Right atrium auricular region (tissue), 2 donors: ENCODE results near the gene FAM13B. TPM values are rescaled to one million over a fixed set of nuclear protein-coding genes. Genes with fewer than 3 reads are reported as not detected.
A peak's percentile ranks its signal among the peaks of the same experiment; 100 is the strongest.

Experiments used
- DNase-seq: peaks from one replicate; pipeline ENCODE4 v3.0.0-alpha.2; 2019; ENCODE audit warnings: low spot score
- H3K27ac ChIP-seq, 2 donors: fragments of 200-600 bp; sonication (generic); 1 replicate in 1 of 2; 2 replicates in 1 of 2; pipeline ENCODE4 v1.5.1; 2016 to 2019
- H3K27me3 ChIP-seq, 2 donors: fragments of 200-600 bp; sonication (generic); one replicate each; pipeline versions ENCODE4 v1.5.1 to v1.6.0; 2017 to 2019
- H3K36me3 ChIP-seq: fragments of 200-600 bp; sonication (generic); one replicate; pipeline ENCODE4 v1.5.1; 2016
- H3K4me1 ChIP-seq, 2 donors: fragments of 200-600 bp; sonication (generic); one replicate each; pipeline versions ENCODE4 v1.5.1 to v1.6.0; 2017 to 2019
- H3K4me3 ChIP-seq, 2 donors: fragments of 200-600 bp; sonication (generic); 1 replicate in 1 of 2; 2 replicates in 1 of 2; pipeline ENCODE4 v1.5.1; 2017 to 2019; ENCODE audit warnings: mild to moderate bottlenecking in 1 of 2, moderate library complexity in 1 of 2
- H3K9me3 ChIP-seq, 2 donors: fragments of 200-600 bp; sonication (generic); one replicate each; pipeline ENCODE4 v1.5.1; 2019
- CTCF ChIP-seq, 2 donors: fragments of 200-600 bp; sonication (generic); IDR thresholded peaks; one replicate each; pipeline ENCODE4 v1.5.1; 2019; ENCODE audit warnings: antibody characterized with exemption in 2 of 2
- total RNA-seq, 2 donors: library from RNA; depleted of rRNA; stranded (reverse); fragments of >200 nt; gene quantifications; one replicate each; pipeline ENCODE4 v1.1.0, GENCODE V29; 2016

FAM13B gene
- total RNA-seq, 2 donors from 2014 or later = 35.9 to 37.1 TPM

DNA sequence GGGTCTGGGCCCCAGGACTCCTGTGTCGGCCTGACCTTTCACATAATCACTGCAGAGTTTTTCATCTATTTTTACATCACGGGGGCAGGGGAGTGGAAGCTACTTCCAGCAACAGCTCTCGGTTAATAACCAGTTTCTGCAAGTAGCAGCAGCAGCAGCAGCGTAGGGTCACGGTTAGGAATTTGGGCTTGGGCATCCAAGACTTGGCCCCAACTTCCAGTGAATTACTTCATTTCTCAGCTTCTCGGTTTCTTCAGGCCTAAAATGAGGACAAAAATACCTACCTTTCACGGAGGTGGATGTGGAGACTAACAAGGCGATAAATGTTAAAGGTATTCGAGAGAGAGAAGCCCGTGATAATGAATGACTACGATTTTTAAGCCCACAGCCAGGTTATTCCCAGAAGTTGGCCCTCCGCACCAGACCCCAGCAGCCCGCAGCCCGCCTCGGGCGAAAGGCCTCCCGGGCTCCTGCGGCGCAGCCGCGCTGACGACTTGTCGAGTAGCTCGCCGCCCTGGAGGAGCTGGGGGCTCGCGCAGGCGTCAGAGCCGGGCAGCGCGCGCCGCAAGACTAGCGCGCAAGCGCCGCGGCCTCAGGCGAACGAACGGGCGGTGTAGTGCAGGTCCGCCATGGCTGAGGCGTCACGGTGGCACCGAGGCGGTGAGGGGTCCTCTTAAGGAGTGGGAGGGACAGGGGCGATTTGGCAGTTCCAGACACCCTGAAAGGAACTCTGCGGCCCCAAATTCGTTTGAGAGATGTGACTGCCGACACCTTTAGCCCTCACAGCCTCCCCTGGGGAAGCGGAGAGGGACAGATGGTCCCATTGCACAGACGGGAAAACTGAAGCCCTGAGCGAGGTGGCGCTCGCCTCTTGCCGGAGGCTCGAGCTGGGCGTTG lies 143.8 kb downstream of the FAM13B start, which contains the start of gene PKD2L2:
Gene PKD2L2 (plus strand): TSS at position 595 of the 897 bp plus-strand sequence. CDS start 35 bp downstream, at position 630.
- DNase-seq = peak; percentile 85
- peak in 1 of 2 donors; percentile 35 for TF ChIP-seq CTCF (IDR thresholded peaks at IDR 0.05)
- peaks cover 0 to 32% of the 10 kb centered on the region in 2 donors for H3K4me1 ChIP-seq

GRCh38 chr5:137888466-137888862 lies 144.4 kb downstream of the FAM13B start:
- peaks cover 14% of the 10 kb centered on the region for H3K36me3 ChIP-seq
- no peaks in the 10 kb centered on the region for H3K9me3 ChIP-seq
- peak overlapping the region in 1 of 2 donors; percentile 56 for H3K4me3 ChIP-seq
- no peak for TF ChIP-seq CTCF (IDR thresholded peaks at IDR 0.05)
- peak overlapping the region; percentile 88 to 89 for H3K27ac ChIP-seq
- H3K4me1 ChIP-seq = peaks cover 0 to 26% of the 10 kb centered on the region in 2 donors
- H3K27me3 ChIP-seq = no peaks in the 10 kb centered on the region
- no peak for DNase-seq

More for the DNA sequence above, 143.8 kb downstream of the FAM13B start, which contains the start of gene PKD2L2:
- H3K27ac ChIP-seq = peak within 1 kb of the TSS; percentile 88 to 89
- H3K36me3 ChIP-seq = peaks cover 7% of the 10 kb centered on the region
- peak within 1 kb of the TSS; percentile 26 to 56 for H3K4me3 ChIP-seq
- no peaks in the 10 kb centered on the region for H3K27me3 ChIP-seq
- no peaks in the 10 kb centered on the region for H3K9me3 ChIP-seq

Other genes with a start within 250 kb of the FAM13B start
- gene MYOT, start 165.2 kb downstream of the FAM13B start, total RNA-seq = 10 to 100 TPM; 29.7 to 55.4 TPM
- not detected for gene PKD2L2, start 143.6 kb downstream of the FAM13B start, total RNA-seq
- not detected for gene WNT8A, start 51.0 kb upstream of the FAM13B start, total RNA-seq
- 1 to 10 TPM; 1.0 to 3.8 TPM for gene NME5, start 106.3 kb upstream of the FAM13B start, total RNA-seq
- gene BRD8, start 145.6 kb upstream of the FAM13B start, total RNA-seq = 10 to 100 TPM; 20.2 to 27.3 TPM
- 1 to 10 TPM in 1 of 2 donors, under 1 TPM in 1; 0.12 to 4.3 TPM for gene KIF20A, start 146.0 kb upstream of the FAM13B start, total RNA-seq
- 10 to 100 TPM in 1 of 2 donors, 1 to 10 TPM in 1; 9.2 to 11.6 TPM for gene CDC23, start 180.2 kb upstream of the FAM13B start, total RNA-seq
- gene GFRA3, start 241.5 kb upstream of the FAM13B start, total RNA-seq = under 1 TPM; 0.39 to 0.85 TPM